ENCODE measurements around the gene CPB2.

Gene CPB2

DNA sequence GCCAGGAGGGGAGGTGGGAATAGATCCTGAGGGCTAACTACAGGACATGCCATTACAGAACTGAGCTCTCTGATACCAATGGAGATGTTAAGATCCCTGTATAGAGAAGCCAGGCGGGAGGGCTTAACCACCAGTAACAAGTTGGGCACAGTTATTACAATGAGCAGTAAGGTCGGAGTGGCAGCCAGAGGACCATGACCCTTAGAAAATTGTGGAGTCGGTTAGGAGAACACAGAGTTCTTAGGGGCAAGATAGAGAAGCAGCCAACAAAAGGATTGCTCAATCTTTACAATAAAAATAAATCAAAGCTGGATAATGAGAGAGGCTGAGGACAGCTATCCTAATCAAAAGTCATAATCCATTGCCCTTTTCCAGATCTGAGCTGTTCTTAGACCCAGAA lies 10.4 kb downstream of the CPB2 start:
- no peak for DNase-seq

DNA sequence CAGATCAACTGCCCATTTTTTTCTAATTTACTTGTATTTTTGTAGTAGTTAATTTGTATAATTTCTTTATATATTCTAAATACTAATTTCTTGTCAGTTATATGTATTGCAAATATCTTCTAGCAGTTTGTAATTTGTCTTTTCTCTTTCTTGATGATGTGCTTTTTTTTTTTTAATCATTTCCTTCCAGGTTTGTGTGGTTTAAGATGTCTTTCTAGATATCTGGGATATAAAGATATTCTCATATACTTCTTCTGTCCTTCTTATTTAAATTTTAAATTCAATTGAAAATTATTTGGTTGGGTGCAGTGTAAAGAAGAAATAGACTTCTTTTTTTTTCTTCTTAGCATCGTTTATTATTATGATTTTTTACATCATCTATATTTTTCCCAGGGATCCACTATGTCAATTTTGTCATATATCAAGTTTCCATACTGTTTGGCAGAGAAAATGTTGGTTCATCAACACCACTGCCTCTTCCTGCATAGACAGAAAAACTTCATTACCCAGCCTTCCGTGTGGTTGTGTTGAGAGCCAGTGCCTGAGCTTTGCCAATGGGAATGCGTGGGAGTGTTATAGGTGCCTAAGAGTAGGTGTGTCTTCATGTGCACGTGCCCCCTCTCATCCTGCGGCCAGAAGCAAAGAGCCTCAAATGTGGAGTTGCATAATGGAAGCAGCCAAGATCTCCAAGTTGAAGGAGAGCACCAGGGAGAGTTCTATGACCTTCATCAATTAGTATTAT lies 15.8 kb downstream of the CPB2 start:
- DNase-seq, result no peak

DNA sequence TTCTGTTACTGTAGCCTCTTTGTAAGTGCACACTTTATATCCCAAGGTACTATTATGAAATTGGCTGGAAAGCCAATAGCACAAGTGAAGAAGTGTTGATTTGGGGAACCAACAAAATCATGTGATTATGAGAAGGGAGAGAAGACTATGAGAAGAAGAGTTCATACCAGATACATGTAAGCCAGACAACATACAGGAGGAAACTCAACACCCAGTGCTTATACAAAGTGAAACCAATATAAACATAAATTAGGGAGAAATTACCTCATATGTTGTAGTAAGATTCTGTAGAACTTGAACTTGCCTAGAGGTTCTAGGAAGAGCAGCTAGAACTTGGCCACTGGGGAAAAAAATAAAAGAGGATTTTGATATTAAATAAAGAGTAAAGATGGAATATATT lies 17.4 kb downstream of the CPB2 start:
- DNase-seq, result no peak

DNA sequence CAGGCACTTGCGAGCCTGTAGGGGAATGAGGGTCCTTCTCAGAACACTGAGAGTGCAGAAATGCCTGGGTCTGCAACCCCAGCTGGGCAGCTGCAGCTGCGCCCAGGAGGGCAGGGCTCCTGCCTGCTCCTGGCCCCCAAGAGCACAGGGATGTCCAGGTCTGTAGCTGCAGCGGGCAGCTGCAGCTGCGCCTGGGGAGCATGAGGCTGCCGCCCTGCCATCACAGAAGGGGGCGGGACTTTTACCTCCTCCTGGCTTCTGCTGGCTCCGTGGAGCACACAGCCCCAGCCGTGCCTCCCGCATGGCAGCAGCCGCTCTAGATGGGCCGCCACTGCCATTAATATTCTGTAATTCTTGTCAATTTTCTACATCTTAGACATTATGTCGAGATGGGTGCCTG lies 17.8 kb downstream of the CPB2 start:
- no peak for DNase-seq

DNA sequence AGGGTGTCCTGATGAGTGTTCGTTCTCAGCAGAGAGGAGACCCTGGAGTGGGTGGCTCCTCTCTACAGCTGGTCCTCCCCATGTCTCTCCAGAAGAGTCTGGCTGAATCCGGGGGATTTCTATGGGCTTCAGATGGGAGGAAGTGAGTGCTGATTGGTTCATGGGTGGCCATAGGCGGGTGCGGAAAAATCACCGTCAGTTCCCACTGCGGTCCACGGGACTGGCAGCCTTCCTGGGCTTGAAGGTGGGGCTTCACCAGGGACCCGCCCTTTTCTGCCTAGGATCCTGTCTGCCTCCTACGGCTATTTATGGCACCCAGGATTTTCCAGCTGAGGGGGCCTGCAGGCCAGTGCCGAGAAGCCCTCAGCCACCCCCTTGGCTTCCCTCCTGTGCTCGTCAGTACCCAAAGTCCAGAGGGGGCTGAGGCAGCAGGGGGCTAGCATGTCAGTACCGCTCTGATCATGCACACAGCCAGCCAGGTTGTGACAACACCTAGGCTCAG lies 18.4 kb downstream of the CPB2 start:
- no peak for DNase-seq

DNA sequence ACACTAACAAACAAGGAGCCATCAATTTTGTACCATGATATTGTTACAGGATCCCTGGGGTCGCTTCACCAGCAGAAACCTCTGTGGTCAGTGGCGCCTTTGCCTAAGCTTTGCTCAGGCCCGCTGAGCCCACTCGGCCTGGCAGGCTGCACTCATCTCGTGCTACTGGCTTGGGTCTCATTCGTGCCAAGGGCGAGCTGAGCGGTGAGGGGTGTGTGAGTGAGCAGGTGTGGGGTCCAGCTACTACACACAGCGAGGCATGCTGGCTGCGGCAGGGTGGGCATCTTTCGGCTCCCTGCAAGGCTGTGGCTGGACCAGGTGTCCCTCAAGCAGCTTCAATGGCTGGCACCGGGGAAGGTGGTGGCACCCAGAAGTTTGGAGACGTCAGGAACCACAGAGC lies 19.1 kb downstream of the CPB2 start:
- DNase-seq, result no peak

DNA sequence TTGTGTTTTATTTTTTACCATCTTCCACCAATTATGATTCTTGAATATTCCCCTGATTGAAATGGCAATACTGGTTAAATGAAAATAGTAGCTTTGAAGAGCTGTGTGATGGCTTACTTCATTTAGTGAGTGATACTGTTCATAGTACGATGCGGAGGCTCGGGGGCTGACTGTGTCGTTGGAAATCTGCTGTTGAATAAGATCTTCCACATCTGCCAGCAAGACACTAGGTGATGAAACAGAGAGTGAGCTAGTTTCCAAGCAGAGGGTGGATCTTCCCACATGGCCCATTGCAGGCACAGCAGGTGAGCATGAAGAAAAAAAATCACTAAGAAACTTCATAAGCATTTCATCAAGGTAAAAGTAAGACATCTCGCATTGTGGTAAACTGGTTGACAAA lies 22.5 kb downstream of the CPB2 start:
- no peak for DNase-seq

DNA sequence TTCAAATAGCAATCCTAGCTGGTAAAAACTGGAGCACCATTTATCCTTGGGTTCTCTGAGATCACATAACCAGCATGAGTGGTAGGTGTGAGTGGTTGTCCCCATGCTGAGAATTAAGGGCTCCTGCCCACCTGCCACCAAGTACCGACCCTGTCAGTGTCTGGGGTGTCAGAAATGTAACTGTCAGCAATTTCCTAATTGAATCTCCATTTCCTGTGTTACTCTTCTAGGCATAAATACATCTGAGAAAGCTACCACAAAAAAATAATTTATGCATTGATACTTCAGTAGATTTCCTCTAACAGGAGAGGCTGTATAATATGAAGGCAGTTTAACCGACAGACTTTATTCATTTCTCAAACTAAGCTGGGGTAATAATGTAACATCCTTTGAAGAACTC lies 25.1 kb downstream of the CPB2 start:
- no peak for DNase-seq

DNA sequence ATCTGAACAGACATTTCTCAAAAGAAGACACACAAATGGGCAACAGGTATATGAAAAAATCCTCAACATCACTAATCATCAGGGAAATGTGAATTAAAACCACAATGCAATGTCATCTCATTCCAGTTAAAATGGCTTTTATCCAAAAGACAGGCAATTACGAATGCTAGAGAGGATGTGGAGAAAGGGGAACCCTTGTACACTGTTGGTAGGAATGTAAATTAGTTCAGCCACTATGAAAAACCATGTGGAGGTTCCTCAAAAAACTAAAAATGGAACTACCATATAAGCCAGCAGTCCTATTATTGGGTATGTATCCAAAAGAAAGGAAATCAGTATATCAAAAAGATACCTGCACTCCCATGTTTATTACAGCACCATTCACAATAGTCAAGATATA lies 27.6 kb downstream of the CPB2 start:
- no peak for DNase-seq

DNA sequence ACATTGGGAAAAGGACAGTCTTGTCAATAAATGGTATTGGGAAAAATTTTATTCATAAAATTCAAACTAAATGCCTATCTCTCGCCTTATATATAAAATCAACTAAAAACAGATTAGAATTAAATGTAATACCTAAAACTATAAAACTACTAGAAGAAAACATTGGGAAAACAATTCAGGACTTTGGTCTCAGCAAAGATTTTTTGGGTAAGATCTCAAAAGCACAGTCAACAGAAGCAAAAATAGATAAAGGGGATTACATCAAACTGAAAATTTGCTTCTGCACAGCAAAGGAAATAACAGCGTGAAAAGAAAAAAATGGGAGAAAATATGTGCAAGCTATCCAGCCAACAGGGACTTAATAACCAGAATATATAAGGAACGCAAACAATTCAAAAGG lies 28.0 kb downstream of the CPB2 start:
- no peak for DNase-seq

DNA sequence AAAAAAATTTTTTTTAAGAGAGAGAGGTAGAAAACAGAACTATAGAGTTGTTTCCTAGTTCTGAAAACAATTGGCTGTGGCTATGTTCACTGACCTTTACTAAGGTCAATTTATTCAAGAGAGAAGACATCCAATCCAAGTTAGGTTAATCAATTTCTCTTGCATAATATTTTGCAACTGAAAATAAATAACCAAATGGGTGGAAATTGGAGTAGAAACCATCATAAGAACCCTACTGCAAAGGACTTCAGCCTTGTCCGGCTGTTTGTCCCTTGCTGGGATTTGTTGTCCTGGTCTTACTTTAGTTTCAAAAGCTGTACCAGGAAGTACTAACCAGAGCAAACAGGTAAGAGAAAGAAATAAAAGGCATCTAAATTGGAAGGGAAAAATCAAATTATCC lies 29.0 kb downstream of the CPB2 start:
- DNase-seq, result no peak

DNA sequence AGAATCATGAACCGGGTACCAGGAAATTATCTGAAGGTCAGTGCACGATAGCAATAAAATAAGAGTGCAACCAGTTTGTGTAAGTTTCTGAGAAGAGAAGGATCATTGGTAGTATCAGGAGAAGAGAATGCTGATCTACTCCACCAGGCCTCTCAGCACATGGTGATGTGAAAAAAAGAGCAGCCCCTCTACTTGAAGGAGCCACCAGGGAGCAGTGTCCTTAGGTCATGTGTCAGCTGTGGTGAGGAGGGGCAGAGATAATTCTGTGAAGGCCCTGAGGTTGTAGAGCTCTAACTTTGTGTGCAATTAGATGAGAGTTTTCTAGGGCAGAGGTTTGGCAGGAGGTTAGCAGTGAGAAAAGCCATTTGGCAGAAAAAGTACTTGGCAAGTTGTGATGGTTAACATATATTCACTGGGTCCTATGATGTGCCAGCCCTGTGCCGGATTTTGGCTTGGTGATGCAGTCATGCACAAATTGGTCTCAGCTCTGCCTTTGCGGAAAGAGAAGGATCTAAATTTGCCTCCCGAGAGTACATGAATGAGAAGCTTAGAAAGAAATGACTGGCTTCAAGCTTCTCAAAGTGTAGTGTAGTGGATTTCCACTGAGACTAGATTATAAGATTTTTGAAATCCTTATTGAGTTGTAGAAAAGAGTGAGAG lies 33.1 kb downstream of the CPB2 start:
- DNase-seq, result no peak

DNA sequence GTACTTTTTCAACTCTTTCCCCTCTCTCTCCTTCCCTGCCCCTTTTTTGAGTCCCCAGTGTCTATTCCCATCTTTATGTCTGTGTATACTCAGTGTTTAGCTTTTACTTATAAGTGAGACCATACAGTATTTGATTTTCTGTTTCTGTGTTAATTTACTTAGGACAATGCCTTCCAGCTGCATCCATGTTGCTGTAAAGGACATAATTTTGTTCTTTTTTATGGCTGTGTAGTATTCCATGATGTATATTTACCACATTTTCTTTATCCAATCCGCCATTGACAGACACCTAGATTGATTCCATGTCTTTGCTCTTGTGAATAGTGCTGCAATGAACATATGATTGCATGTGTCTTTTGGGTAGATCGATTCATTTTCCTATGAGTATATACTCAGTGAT lies 41.5 kb downstream of the CPB2 start:
- no peak for DNase-seq

DNA sequence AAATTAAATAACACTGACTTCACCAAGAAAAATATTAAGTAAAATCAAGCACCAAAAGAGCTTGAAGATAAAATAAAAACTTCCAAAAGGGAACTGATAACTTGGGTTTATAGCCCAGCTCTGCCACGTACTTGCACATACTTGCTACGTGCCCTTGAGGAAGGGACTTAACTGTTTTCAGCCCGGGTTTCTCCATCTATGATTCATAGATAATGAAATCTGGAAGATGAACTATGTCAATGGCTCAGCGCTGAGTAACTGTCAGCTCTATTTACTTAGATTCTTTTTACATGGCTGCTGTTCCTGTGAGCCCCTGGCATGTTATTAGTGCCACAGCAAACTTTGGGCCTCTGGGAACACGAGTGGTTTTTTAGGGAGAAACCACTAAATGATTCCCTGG lies 42.6 kb downstream of the CPB2 start:
- DNase-seq, result no peak

DNA sequence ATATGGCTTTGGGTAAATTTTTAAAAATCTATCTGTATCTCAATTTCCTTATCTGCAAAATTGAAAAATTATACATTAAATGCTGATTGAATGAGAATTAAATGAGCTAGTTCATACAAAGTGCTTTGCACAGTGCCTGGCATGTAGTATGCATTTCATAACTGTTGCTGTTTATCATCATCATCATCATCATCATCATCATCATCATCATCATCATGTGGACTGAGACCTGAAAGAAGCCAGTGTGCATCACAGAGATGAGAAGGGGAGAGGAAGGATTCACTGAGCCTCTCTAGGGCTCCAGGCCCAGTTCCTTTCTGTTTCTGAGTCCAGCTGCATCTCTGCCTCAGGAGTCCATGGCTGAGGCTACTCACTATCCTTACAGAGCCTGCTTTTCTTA lies 45.4 kb downstream of the CPB2 start:
- no peak for DNase-seq

DNA sequence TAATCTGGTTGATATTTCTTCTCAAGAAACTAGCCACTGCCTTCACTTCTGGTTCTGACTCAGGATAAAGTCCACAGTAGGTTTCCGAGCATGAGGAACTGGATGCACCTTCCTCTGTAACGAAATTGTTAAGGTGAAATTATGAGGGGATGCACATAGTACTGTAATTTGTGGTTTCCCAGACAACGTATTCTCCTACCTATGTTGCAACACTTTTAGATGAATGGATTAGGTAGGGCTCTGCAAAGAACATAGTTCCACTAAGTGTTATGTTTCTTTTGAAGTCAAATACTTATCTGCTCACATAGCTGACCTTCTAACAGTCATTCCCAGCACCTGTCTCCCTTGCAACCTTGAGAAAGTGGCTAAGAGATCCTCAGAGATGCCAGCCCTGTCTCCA lies 46.6 kb downstream of the CPB2 start:
- DNase-seq, result no peak

DNA sequence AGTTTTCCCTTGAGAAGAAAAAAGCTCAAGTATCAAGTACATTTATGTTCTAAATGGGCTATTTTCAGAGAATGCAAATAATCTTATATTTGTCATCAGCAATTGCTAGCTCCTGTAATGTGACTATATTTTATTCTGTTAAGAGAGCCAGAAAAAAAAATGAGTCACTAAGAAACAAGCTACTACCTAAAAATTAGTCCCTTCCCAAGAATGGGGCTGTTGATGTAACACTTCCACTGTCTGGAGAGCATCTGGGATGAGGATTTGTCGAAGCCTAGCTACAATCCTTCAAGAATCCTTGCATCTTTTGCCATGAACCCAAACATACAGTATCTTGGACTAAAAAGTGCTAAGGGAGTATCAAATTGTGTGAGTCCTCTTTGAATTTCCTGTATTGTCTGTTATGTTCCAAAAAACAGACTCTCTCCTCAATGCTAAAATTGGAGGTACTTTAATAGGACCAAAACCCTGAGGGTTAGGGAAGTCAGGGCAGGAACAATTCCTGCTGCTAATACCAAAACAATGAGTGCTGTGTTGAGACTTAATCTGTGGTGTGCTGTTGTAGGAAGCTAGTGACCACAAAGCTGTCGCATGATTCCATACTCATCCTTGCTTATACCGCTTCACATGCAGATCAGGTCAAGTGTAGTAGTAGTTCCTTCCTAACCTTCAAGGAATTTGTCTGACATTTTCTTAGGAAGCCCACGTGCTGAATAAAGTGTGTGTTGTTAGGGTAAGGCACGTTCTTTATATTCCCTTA lies 47.4 kb downstream of the CPB2 start:
- no peak for DNase-seq

DNA sequence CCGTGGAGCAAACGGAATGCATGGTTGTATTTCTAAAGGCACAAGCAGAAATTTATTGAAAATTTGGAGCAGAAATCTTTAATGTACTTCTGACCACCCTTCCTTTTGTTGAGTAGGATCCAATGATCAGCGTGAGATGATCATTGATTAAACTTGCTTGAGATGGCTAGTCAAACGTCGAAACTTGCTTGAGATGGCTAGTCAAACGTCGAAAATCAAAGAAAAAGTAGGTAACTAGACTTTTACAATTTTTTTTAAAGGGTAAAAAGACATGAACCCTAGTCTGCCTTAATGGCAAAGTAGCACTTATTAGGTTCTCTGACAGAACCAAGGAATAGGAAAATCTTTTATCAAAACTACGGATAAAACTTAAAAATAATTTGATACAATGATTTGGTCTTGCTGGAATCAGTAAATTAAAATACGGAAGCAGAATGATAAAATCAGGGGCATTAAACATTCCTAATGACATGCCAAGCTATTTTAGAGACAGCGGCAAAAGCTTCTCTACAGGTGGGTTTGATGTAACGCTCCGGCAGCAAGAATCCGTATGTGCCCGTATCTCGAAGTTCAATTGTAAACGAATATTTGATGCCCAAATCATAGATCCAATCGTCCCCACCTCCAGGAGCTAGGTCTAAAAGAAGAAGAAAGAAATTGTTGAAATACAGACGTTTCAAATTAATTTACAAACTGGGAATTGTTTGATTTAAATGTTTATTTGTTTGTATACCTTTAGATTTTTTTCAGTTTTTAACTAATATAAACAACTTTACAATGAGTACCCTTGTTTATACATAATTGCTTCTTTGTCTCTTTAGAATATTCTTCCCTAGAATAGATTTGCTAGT lies 51.4 kb downstream of the CPB2 start:
- no peak for DNase-seq

DNA sequence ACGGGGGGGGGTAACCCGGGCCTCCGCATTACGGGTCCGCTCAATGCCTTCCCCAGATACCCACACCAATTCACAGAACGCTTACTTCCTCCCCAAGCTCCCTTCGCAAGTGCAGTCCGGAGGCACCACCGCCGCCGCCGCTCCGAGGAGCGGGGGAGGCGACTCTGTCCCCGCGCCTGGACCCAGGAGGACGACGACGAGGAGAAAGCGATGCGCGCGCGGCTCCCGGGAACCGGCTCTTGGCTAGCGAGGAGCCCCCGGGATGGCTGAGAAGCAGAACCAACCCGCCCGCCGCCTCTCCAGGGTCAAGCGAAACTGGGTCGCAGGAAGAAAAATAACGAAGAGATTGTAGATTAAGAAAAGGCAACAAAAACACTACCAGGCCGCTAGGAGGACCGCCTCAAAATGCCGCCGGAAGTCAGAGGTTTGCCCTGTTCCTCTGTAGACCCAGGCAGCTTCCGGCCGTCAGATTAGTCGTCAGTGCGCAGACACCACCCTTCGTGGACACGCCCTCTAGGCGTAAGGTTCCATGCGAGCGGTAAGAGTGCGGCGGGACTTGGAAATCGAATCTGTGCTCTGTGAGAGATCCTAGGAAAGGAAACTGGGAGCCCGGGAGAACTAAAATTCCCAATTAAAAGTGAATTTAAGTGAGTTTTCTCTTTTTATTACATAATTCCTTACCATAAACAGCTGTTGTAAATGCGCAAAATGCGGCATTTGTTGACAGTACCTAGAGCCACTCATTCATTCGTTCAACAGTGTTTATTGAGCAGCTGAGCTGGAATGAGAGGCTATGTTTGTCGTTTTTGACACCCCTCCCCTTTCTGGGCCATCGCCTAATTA lies 52.3 kb downstream of the CPB2 start, which contains the start of gene ZC3H13:
Gene ZC3H13, minus strand, starts transcription at position 428 of the 843 bp plus-strand sequence. CDS start 7,239 bp downstream, outside the sequence.
- DNase-seq, result peak; percentile 77

DNA sequence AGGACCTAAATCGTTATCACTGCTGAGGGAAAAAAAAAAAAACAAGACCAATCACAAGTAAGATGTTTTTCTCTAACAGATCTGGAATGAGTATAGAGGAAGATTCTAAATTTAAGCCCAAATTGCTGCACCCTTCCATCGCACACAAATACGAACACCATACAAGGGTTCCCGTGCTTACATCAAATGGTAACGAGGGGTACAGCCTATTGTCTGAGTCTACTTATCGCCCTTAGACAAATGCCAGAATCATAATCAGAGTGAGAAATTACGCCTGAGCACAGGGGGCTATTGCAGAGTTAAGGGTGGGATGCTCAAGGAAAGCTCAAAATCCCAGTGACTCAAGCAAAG lies 52.9 kb downstream of the CPB2 start:
- no peak for DNase-seq

DNA sequence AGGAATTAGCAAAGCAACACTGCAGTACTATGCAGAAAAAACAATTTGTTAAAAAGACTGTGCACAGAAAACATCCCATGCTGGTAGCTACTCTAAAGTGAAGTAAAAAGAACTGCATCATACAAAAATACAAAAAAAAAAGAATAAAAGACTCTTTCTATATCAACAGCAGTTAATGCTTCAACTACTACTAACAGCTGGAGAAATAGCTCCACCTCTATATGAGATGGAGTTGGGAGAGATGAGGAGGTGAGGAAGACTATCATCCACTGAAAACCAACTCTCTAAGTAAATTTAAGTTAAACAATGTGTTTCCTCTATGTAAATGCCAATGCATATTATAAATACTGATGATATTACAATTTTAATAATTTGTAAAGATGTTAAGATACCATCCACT lies 54.1 kb downstream of the CPB2 start:
- DNase-seq, result no peak

DNA sequence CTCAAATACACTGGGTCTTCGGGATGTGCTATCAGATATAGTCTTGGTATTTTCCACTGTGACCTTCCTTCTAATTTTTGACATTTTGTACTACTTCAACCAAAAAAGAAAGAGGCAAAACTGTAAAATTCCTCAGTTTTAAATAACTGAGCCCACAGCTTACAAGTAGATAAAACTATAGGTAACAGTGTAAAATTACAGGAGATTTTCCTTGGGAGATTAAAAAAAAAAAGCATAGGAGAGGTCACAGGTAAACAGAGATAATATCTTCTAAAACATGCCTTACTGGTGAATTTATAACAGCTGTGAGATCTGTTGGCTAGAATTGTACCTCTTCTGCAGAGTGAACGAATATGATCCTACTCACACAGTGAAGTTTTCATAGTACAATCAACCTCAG lies 59.4 kb downstream of the CPB2 start:
- DNase-seq, result no peak

All from KG1 (cell line).